Omental fat pad (tissue), 4 donors: ENCODE measurements around the gene MUC20. TPM values are rescaled to one million over a fixed set of nuclear protein-coding genes. Genes with fewer than 3 reads are reported as not detected.

Experiments
- ATAC-seq: fragments of 150-250 bp; one replicate; pipeline ENCODE4 v1.9.1; 2016; ENCODE audit warnings: mild to moderate bottlenecking, moderate library complexity; ENCODE audit not compliant: low FRiP score
- DNase-seq: peaks from one replicate; pipeline ENCODE4 v3.0.0-alpha.2; 2019; ENCODE audit warnings: low spot score
- total RNA-seq, 4 donors: library from RNA; depleted of rRNA; stranded (reverse); fragments of >200 nt; gene quantifications; one replicate each; pipeline ENCODE4 v1.1.0, GENCODE V29; 2016
- TF ChIP-seq, protein P1 (sequence below), 3 donors: fragments of 450-650 bp; IDR thresholded peaks; one replicate each; pipeline ENCODE4 v1.5.1; 2016 to 2017; ENCODE audit warnings: antibody characterized with exemption in 3 of 3, mild to moderate bottlenecking in 3 of 3, moderate library complexity in 2 of 3

MUC20 gene
- total RNA-seq, 4 donors from 2014 or later = 1.3 to 8.7 (median 6.2) TPM

DNA sequence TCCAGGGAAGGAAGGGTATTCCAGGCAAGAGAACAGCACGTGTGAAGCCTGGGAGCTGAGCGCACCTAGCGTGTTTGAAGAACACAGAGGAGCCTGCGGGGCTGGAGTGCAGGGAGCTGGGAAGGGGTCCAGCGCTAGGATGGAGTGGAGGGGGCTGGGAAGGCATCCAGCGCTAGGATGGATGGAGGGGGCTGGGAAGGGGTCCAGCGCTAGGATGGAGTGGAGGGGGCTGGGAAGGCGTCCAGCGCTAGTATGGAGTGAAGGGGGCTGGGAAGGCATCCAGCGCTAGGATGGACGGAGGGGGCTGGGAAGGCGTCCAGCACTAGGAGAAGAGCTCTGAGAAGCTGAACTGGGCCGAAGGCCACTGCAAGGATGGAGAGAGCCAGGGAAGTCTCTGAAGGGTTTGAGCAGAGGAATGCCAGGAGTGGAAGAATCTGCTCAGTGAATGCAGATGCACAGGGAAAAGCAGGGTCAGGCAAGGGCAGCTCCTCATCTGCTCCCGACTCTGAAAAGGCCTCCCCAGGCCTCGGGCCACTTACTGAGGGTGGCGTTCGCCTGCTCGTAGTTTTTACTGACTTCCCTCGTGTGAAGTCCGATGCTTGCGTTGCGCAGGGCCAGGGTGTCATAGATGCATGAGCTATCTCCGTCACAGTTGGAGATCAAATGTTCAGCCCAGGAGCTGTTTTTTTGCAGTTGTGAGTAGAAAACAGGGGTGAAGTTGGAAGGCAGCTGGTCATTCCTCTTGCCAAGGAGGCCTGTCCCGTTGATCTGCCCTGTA is 39.8 kb downstream of the MUC20 start:
- ATAC-seq (peak; percentile 62), DNase-seq (no peak)
- TF ChIP-seq, protein P1, sequence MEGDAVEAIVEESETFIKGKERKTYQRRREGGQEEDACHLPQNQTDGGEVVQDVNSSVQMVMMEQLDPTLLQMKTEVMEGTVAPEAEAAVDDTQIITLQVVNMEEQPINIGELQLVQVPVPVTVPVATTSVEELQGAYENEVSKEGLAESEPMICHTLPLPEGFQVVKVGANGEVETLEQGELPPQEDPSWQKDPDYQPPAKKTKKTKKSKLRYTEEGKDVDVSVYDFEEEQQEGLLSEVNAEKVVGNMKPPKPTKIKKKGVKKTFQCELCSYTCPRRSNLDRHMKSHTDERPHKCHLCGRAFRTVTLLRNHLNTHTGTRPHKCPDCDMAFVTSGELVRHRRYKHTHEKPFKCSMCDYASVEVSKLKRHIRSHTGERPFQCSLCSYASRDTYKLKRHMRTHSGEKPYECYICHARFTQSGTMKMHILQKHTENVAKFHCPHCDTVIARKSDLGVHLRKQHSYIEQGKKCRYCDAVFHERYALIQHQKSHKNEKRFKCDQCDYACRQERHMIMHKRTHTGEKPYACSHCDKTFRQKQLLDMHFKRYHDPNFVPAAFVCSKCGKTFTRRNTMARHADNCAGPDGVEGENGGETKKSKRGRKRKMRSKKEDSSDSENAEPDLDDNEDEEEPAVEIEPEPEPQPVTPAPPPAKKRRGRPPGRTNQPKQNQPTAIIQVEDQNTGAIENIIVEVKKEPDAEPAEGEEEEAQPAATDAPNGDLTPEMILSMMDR (IDR thresholded peaks at IDR 0.05) = no peak

DNA sequence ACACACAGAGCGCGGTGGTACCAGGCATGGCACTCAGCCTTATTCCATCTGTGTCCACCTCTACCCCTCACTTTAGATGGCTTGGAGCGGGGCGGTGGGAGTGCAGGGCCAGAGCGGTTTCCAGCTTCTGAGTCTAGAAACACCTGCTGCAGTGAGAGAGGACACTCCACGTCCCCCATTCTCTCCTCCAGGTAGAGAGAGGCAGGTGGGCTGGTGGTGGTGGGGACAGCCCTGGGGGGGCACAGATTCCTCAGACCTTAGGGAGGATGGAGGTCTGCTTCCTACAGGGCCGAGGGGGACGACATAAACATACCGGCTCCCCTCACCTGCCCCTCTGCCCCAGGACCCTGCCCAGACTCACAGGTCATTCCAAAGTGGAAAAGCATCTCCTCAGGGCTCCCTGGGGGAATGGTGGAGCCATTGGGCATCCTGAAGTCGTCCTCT is 40.4 kb downstream of the MUC20 start:
- ATAC-seq = no peak
- no peak for DNase-seq
- TF ChIP-seq, protein P1 (IDR thresholded peaks at IDR 0.05) = no peak

DNA sequence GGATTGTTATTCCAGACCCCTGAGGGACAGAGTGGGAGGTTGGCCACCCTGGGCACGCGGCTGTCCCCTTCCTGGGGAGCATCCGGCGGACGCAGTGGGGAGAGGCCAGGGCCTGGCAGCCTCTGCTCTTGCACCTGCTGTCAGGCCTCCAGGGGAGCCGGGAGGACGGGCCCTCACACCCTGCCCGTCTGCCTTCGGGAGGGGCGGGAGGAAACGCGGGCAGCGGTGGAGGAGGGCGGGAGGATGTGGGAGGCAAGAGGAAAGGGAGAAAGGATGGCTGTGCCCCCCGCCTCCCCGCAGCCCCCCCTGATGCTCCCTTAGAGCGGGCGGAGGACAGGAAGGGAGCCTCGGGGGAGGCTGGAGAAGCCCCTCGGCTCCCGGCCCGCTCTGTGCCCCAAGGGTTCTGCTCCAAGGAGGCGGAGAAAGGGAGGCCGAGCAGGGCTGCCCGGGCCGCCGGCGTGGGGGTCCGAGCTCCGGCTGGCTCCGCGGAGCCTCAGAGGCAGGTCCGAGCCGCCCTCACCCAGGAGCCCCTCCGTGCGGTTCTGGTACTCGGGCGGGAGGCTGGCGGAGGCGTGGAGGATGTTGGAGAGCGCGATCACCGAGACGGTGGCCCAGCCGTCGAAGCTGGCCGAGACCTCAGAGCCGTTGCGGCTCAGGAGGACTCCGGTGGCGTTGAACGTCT is 40.9 kb downstream of the MUC20 start:
- ATAC-seq (no peak), DNase-seq (no peak)
- TF ChIP-seq, protein P1 (IDR thresholded peaks at IDR 0.05) = no peak

DNA sequence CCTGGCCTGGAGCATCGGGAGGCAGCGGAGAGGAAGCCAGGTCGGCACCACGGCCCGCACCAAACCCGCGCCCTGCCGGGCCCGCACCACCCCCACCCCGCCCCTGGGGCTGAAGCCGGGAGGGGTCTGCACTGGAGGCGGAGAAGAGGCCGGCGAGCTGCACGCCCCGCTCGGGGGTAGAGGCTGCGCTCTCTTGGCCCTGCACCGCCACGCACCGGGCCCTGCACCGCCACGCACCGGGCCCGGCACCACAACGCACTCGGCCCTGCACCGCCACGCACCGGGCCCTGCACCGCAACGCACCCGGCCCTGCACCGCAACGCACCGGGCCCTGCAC is 41.4 kb downstream of the MUC20 start:
- DNase-seq (no peak), ATAC-seq (no peak)
- TF ChIP-seq, protein P1 (IDR thresholded peaks at IDR 0.05) = no peak

DNA sequence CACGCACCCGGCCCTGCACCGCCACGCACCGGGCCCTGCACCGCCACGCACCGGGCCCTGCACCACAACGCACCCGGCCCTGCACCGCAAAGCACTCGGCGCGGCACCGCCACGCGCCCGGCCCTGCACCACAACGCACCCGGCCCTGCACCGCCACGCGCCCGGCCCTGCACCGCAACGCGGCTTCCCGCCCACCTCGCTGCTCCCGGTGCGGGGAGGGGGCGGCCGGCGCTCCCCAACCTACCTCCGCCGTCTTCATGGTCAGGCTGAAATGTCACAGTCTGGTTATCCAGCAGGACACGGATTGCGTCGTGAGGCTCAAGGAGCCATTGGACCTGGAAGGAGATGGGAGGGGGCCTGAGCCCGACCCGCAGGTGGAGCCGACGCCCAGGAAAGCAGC is 41.8 kb downstream of the MUC20 start:
- DNase-seq = no peak

DNA sequence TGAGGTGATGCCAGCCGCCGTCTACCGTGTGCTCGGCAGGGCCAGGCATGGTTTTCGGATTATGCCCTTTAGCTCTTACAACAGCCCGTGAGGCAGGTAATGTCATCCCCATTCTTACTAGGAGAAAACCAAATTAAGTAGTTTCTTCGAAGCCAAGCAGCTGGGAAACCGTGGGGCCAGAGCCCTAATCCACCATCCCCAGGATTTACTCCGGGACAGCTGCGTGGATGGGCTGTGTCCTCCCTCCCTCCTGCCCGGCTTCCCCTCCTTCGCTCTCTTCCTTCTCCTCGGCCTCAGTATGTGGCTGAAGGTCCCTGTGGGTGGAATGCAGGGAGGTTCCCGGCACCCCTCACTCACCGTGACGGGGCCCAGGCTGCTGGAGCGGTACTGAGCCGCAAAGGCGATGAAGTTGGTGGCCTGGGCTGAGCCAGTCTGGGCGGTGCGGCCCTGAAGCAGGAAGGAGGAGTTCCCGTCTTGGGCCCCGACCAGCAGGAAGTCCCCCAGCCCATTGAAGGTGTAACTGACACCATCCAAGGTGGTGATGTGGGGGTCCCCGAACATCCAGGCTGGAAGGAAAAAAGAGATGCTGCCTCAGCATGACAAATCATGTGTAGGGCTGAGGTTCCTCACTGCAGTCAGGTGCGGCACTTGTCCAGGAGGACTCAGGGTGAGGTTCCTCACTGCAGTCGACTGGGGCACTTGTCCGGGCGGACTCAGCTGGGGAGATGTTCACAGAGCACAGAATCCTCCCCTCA is 42.5 kb downstream of the MUC20 start:
- DNase-seq (no peak), ATAC-seq (no peak)
- TF ChIP-seq, protein P1 (IDR thresholded peaks at IDR 0.05) = no peak

More for the DNA sequence above, 41.8 kb downstream of the MUC20 start:
- no peak for ATAC-seq
- TF ChIP-seq, protein P1 (IDR thresholded peaks at IDR 0.05) = no peak
